ENCODE results near the gene SERHL2. TPM values are rescaled to one million over a fixed set of nuclear protein-coding genes. Genes with fewer than 3 reads are reported as not detected.
"Not testable (repeated sequence)": the region's sequence is repeated elsewhere in the genome, so short reads cannot be mapped to it uniquely, and the experiment has no call there.

SERHL2 gene
- total RNA-seq, 1 donor from 2014 or later, result 2.8 TPM

DNA sequence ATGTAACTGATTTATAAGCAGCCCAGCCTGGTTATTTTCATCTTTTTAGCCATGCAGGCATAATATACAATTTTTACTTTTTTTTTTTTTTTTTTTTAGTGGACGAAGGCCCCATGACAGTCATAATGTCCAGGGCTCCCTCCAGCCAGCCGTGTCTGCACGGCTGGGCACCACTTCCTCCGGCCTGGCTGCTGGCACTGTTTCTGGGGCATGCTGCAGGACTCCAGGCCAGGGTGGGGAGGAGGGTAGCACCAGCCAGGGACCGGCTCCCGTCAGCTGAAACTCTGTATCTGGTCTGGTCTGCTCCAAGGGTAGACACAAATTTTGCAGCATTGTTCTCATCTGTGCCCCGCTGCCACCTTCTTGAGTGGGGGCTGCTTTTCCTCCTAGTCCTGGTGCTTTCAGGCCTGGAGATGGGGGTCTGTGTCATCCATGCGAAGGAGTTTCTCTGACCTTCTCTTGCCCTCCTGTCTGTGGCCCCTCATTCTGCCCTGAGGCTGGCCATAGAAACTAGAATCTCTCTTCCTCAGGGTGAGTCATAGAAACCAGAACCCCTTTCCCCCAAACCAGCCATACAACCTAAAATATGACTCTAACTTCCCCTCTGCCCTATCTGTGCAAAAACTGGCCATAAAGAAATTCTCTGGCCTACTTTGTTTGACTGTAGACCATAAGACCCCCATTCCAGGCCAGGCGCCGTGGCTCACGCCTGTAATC is 25.0 kb upstream of the SERHL2 start:
- H3K27me3 Mint-ChIP-seq, result no peaks in the 10 kb centered on the region
- peaks cover 17% of the 10 kb centered on the region for H3K4me1 Mint-ChIP-seq (ENCODE audit: unreplicated experiment)
- no peak for DNase-seq (ENCODE audit: extremely low spot score, unreplicated experiment)
- H3K9me3 Mint-ChIP-seq, result no peaks in the 10 kb centered on the region
- peak overlapping the region; percentile 61 for H3K4me3 Mint-ChIP-seq
- TF ChIP-seq, protein P1, sequence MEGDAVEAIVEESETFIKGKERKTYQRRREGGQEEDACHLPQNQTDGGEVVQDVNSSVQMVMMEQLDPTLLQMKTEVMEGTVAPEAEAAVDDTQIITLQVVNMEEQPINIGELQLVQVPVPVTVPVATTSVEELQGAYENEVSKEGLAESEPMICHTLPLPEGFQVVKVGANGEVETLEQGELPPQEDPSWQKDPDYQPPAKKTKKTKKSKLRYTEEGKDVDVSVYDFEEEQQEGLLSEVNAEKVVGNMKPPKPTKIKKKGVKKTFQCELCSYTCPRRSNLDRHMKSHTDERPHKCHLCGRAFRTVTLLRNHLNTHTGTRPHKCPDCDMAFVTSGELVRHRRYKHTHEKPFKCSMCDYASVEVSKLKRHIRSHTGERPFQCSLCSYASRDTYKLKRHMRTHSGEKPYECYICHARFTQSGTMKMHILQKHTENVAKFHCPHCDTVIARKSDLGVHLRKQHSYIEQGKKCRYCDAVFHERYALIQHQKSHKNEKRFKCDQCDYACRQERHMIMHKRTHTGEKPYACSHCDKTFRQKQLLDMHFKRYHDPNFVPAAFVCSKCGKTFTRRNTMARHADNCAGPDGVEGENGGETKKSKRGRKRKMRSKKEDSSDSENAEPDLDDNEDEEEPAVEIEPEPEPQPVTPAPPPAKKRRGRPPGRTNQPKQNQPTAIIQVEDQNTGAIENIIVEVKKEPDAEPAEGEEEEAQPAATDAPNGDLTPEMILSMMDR (conservative IDR thresholded peaks at IDR 0.05), result no peak
- peak overlapping the region; percentile 94 for H3K27ac Mint-ChIP-seq
- H3K36me3 Mint-ChIP-seq, result no peaks in the 10 kb centered on the region

DNA sequence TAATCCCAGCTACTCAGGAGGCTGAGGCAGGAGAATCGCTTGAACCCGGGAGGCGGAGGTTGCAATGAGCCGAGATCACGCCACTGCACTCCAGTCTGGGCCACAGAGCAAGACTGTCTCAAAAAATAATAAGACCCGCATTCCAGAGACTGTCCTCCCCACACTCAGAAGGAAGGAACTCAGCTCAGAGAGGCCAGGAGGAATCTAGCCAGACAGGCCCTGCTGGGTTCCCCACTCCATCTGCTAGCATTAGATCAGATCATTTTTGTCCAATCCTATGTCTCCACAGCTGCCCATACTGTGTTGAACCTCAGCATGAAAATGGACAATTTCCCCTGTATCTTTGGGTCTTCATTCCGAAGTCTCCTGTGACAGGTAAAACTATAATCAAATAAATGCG is 24.3 kb upstream of the SERHL2 start:
- not testable (repeated sequence) for DNase-seq (ENCODE audit: extremely low spot score, unreplicated experiment); H3K27me3 Mint-ChIP-seq; H3K9me3 Mint-ChIP-seq; H3K36me3 Mint-ChIP-seq
- H3K4me1 Mint-ChIP-seq (ENCODE audit: unreplicated experiment), result peaks cover 18% of the 10 kb centered on the region
- H3K4me3 Mint-ChIP-seq, result peak overlapping the region; percentile 61
- peak overlapping the region; percentile 94 for H3K27ac Mint-ChIP-seq

DNA sequence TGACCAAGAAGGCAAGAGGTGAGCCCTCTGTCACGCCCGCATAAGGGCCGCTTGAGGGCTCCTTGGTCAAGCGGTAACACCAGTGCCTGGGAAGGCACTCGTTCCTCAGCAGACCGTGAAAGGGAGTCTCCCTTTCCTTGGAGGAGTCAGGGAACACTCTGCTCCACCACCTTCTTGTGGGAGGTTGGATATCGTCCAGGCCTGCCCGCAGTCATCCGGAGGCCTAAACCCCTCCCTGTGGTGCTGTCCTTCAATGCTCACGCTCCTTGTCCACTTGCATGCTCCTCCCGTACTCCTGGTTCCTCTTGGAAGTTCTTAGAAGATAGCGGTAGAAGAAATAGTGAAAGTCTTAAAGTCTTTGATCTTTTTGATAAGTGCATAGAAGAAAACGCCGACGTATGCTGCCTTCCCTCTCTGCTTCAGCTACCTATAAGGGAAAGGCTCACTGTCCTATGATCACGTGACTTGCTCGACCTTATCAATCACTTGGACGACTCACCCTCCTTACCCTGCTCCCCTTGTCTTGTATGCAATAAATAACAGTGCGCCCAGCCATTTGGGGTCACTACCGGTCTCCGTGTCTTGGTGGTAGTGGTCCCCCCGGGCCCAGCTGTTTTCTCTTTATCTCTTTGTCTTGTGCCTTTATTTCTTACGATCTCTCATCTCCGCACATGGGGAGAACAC is 22.2 kb upstream of the SERHL2 start:
- DNase-seq (ENCODE audit: extremely low spot score, unreplicated experiment); H3K36me3 Mint-ChIP-seq; H3K27me3 Mint-ChIP-seq; H3K27ac Mint-ChIP-seq; H3K4me3 Mint-ChIP-seq; H3K9me3 Mint-ChIP-seq: not testable (repeated sequence)
- H3K4me1 Mint-ChIP-seq (ENCODE audit: unreplicated experiment), result peaks cover 25% of the 10 kb centered on the region

DNA sequence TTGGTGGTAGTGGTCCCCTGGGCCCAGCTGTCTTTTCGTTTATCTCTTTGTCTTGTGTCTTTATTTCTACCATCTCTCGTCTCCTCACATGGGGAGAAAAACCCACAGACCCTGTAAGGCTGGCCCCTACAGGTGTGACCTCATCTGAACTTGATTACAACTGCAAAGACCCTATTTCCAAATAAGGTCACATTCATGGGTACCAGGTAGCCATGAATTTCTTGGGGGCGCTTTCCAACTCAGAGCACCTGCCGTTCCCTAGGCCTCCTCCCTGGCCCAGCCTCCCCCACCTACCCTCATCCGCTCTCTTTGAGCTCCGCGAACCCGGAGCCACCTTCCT is 20.1 kb upstream of the SERHL2 start:
- Mint-ChIP-seq H3K36me3 (no peaks in the 10 kb centered on the region), H3K27ac (peak overlapping the region; percentile 68), H3K4me3 (no peak overlapping the region), H3K27me3 (no peaks in the 10 kb centered on the region), H3K9me3 (no peaks in the 10 kb centered on the region), H3K4me1 (ENCODE audit: unreplicated experiment) (peaks cover 29% of the 10 kb centered on the region)
- TF ChIP-seq, protein P1 (conservative IDR thresholded peaks at IDR 0.05), result no peak
- DNase-seq (ENCODE audit: extremely low spot score, unreplicated experiment), result no peak

DNA sequence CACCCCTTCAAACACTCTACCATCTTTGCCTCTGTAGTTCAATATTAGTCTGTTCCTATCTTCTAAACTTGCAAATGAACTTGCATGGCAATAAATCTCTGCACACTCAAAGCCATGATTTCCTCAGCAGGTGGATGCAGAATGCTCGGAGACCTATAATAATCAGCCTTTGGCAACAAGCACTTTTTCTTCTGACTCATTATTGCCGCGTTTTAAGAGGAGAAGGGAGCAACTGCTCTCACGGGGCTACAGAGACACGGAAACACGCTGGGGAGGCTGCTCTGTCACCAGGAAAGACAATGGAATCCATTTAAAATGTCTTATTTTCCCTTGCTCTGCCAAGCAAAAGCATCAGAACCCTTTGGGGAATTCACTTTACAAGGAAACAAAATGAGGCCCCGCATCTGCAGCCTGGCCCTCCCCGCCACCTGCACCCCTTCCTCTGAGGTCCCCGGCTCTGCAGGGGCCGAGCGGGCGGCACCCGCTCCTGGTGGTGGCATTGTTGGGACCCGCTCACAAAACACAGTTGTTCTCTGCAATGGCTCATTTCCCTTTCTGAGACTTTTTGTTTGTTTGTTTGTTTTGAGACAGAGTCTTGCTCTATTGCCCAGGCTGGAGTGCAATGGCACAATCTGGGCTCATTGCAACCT is 18.5 kb upstream of the SERHL2 start:
- H3K27ac Mint-ChIP-seq; H3K9me3 Mint-ChIP-seq; DNase-seq (ENCODE audit: extremely low spot score, unreplicated experiment); H3K36me3 Mint-ChIP-seq; H3K27me3 Mint-ChIP-seq; H3K4me3 Mint-ChIP-seq: not testable (repeated sequence)
- peaks cover 18% of the 10 kb centered on the region for H3K4me1 Mint-ChIP-seq (ENCODE audit: unreplicated experiment)

DNA sequence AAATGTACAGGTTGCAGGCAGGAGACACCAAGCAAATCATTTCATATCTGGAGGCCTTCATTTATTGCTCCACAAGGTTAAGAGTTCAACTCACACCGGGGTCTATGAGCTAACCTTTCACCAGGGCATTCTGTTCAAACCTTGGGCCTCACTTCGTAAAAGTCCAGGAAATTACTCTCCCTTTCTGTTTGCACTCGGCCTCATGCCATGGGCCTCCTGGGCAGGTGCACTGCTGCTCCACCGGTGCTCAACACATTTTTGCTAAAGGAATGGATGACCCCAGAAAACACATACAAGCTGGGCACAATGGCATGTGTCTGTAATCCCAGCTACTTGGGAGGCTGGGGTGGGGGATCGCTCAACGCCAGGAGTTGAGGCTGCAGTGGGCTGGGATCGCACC is 17.6 kb upstream of the SERHL2 start:
- H3K4me3 Mint-ChIP-seq, result no peak overlapping the region
- DNase-seq (ENCODE audit: extremely low spot score, unreplicated experiment), result no peak
- no peaks in the 10 kb centered on the region for H3K27me3 Mint-ChIP-seq
- H3K36me3 Mint-ChIP-seq, result no peaks in the 10 kb centered on the region
- TF ChIP-seq, protein P1 (conservative IDR thresholded peaks at IDR 0.05), result no peak
- H3K4me1 Mint-ChIP-seq (ENCODE audit: unreplicated experiment), result peaks cover 18% of the 10 kb centered on the region
- H3K9me3 Mint-ChIP-seq, result no peaks in the 10 kb centered on the region
- no peak overlapping the region for H3K27ac Mint-ChIP-seq

DNA sequence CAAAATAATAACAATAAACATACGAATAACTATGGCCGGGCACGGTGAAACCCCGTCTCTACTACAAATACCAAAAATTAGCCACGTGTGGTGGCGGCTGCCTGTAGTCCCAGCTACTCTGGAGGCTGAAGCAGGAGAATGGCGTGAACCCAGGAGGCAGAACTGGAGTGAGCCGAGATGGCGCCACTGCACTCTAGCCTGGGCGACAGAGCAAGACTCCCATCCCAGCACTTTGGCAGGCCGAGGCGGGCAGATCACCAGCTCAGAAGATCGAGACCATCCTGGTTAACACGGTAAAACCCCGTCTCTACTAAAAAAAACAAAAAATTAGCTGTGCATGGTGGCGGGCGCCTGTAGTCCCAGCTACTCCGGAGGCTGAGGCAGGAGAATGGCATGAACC is 17.1 kb upstream of the SERHL2 start:
- H3K36me3 Mint-ChIP-seq, result not testable (repeated sequence)

DNA sequence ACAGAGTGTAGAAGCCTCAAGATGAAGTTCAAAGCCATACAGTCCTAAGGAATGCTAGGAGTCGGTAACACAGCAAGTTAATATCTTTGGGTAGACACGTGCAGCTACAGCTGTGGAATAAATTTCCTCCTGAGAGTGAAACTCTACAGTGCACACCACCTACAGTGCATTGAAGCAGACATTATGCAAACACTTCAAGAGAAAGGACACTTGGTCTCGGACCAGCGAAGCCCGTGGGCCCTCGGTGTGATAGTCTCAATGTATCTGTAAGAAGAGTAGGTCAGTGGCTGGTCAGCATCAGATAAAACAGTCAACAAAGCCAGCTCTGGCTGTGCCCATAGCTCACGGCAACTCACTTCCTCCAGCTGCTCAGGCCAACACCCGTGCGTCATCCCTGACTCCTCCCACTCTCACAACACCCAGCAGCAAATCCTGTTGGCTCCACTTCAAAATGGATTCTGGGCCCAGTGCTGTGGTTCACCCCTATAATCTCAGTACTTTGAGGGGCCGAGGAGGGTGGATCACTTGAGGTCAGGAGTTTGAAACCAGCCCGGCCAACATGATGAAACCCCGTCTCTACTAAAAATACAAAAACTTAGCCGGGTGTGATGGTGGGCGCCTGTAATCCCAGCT is 16.4 kb upstream of the SERHL2 start:
- not testable (repeated sequence) for DNase-seq (ENCODE audit: extremely low spot score, unreplicated experiment); H3K27me3 Mint-ChIP-seq; H3K36me3 Mint-ChIP-seq; H3K4me3 Mint-ChIP-seq; H3K9me3 Mint-ChIP-seq
- H3K4me1 Mint-ChIP-seq (ENCODE audit: unreplicated experiment), result peaks cover 18% of the 10 kb centered on the region
- H3K27ac Mint-ChIP-seq, result peak overlapping the region; percentile 11

More for the DNA sequence above, 17.1 kb upstream of the SERHL2 start:
- H3K9me3 Mint-ChIP-seq; H3K4me3 Mint-ChIP-seq; H3K27me3 Mint-ChIP-seq; DNase-seq (ENCODE audit: extremely low spot score, unreplicated experiment); H3K27ac Mint-ChIP-seq: not testable (repeated sequence)
- peaks cover 18% of the 10 kb centered on the region for H3K4me1 Mint-ChIP-seq (ENCODE audit: unreplicated experiment)

DNA sequence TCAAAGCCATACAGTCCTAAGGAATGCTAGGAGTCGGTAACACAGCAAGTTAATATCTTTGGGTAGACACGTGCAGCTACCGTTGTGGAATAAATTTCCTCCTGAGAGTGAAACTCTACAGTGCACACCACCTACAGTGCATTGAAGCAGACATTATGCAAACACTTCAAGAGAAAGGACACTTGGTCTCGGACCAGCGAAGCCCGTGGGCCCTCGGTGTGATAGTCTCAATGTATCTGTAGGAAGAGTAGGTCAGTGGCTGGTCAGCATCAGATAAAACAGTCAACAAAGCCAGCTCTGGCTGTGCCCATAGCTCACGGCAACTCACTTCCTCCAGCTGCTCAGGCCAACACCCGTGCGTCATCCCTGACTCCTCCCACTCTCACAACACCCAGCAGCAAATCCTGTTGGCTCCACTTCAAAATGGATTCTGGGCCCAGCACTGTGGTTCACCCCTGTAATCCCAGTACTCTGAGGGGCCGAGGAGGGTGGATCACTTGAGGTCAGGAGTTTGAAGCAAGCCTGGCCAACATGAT is 14.5 kb upstream of the SERHL2 start:
- not testable (repeated sequence) for H3K4me3 Mint-ChIP-seq; H3K27ac Mint-ChIP-seq; H3K9me3 Mint-ChIP-seq; H3K36me3 Mint-ChIP-seq; H3K27me3 Mint-ChIP-seq; DNase-seq (ENCODE audit: extremely low spot score, unreplicated experiment)
- H3K4me1 Mint-ChIP-seq (ENCODE audit: unreplicated experiment), result peaks cover 11% of the 10 kb centered on the region

Measured in type B pancreatic cell (in vitro differentiated cells).